Measurements from ENCODE around the gene CAD. TPM values are rescaled to one million over a fixed set of nuclear protein-coding genes. Genes with fewer than 3 reads are reported as not detected.

The CAD gene
- total RNA-seq, 2 experiments from 2014 or later, result 132 to 173 TPM

GRCh38 chr2:27249891-27250651, 32.9 kb downstream of the CAD start:
- Histone ChIP-seq H3K9me3 (ENCODE audit: low read length) (no peaks in the 10 kb centered on the region), H3K79me2 (ENCODE audit: insufficient read depth, low read depth, low read length) (no peaks in the 10 kb centered on the region), H3K4me3 (ENCODE audit: low read depth, low read length, poor library complexity, severe bottlenecking) (peak overlapping the region; percentile 58), H4K20me1 (ENCODE audit: insufficient read depth, low read length) (no peaks in the 10 kb centered on the region), H3K4me2 (ENCODE audit: low read length) (peak overlapping the region; percentile 76), H3K9me2 (ENCODE audit: insufficient read depth, low read length) (no peaks in the 10 kb centered on the region), H2AFZ (ENCODE audit: low read length) (peak overlapping the region; percentile 76), H3K27ac (ENCODE audit: low read depth, low read length, poor library complexity, severe bottlenecking) (peak overlapping the region; percentile 92), H3K36me3 (ENCODE audit: insufficient read depth, low read length) (peaks cover 21% of the 10 kb centered on the region; the same call in 1 of the 2 replicates), H3K4me1 (ENCODE audit: insufficient read depth, low read length, poor library complexity, severe bottlenecking) (peaks cover 43% of the 10 kb centered on the region)
- BruUV-seq (replicated peaks), result no TSS peak
- ChIA-PET POLR2A (interaction anchor here (0.6 to 3.2 kb wide), 15 partner anchors 12 to 186 kb away, joined by 3 to 21 read pairs (median 6); partner anchors contain the start of gene SLC30A3), CTCF (ENCODE audit: unreplicated experiment) (interaction anchor here (1.1 to 4.4 kb wide), 5 partner anchors 30 to 53 kb away, joined by 3 to 37 read pairs (median 9); no protein-coding TSS in a partner anchor)
- intact Hi-C loops (cut with micrococcal nuclease; ENCODE audit: unreplicated experiment), result loop anchor here (1.0 to 2.0 kb wide), 4 partner anchors 29 to 53 kb away; no protein-coding TSS in a partner anchor
- peak; percentile 91 for DNase-seq (ENCODE audit: low spot score)
- peak; percentile 97 for TF ChIP-seq CTCF (conservative IDR thresholded peaks at IDR 0.05; ENCODE audit: low read length)
- no peak for TF ChIP-seq EZH2phosphoT487 (IDR thresholded peaks at IDR 0.05; ENCODE audit: borderline replicate concordance, low read depth, low read length)

- Histone ChIP-seq H3K36me3 (ENCODE audit: insufficient read depth, low read length) (peaks cover 21% of the 10 kb centered on the region; the same call in 1 of the 2 replicates), H4K20me1 (ENCODE audit: insufficient read depth, low read length) (no peaks in the 10 kb centered on the region), H3K9me3 (ENCODE audit: low read length) (no peaks in the 10 kb centered on the region), H2AFZ (ENCODE audit: low read length) (peak overlapping the region; percentile 76; the same call in 1 of the 2 replicates), H3K79me2 (ENCODE audit: insufficient read depth, low read depth, low read length) (no peaks in the 10 kb centered on the region), H3K27ac (ENCODE audit: low read depth, low read length, poor library complexity, severe bottlenecking) (peak overlapping the region; percentile 92), H3K9me2 (ENCODE audit: insufficient read depth, low read length) (no peaks in the 10 kb centered on the region), H3K4me2 (ENCODE audit: low read length) (peak overlapping the region; percentile 76), H3K4me3 (ENCODE audit: low read depth, low read length, poor library complexity, severe bottlenecking) (peak overlapping the region; percentile 58), H3K4me1 (ENCODE audit: insufficient read depth, low read length, poor library complexity, severe bottlenecking) (peaks cover 43% of the 10 kb centered on the region)
- TF ChIP-seq EZH2phosphoT487 (IDR thresholded peaks at IDR 0.05; ENCODE audit: borderline replicate concordance, low read depth, low read length) (no peak), CTCF (conservative IDR thresholded peaks at IDR 0.05; ENCODE audit: low read length) (no peak)
- CTCF ChIA-PET (ENCODE audit: unreplicated experiment), result interaction anchor here (0.6 to 4.4 kb wide), 10 partner anchors 12 to 400 kb away, joined by 3 to 37 read pairs (median 4); partner anchors contain the start of genes SLC30A3 and TRIM54
- POLR2A ChIA-PET, result interaction anchor here (0.6 to 3.2 kb wide), 16 partner anchors 9 to 187 kb away, joined by 3 to 21 read pairs (median 4); partner anchors contain the start of gene SLC30A3
- intact Hi-C loops (cut with micrococcal nuclease; ENCODE audit: unreplicated experiment), result loop anchor here (1.0 to 2.0 kb wide), 5 partner anchors 11 to 54 kb away; no protein-coding TSS in a partner anchor
- peak; percentile 90 for DNase-seq (ENCODE audit: low spot score)
- BruUV-seq (replicated peaks), result no TSS peak
Measured at GRCh38 chr2:27250652-27251379, 33.6 kb downstream of the CAD start.

All from OCI-LY7 (cell line).